HCT116 (cell line): Measurements from ENCODE around the gene SPATA21. TPM values are rescaled to one million over a fixed set of nuclear protein-coding genes. Genes with fewer than 3 reads are reported as not detected.

ENCODE experiments used
- ATAC-seq: fragments of 200-7000 bp; cut with Tn5 transposase; 2 replicates; pipeline ENCODE4 v1.9.1; 2020; ENCODE audit warnings: mild to moderate bottlenecking, moderate library complexity
- BruUV-seq: library from RNA; stranded (reverse); fragments of 400-500 nt; replicated peaks from 2 replicates; lab custom pipeline; 2021; lab: Mats Ljungman, UMichigan
- CTCF ChIA-PET: fragments of 300-600 bp; sonication (Branson Sonifier 250); formaldehyde crosslinking; loops from one replicate; lab custom pipeline; 2021; ENCODE audit warnings: antibody characterized with exemption; lab: Charles Lee
- POLR2A ChIA-PET: fragments of 300-600, 350-600 bp; sonication (Branson Sonifier 250); formaldehyde crosslinking; loops from one replicate; lab custom pipeline; 2021; ENCODE audit warnings: antibody characterized with exemption; lab: Charles Lee
- RAD21 ChIA-PET, 2 experiments: fragments of 300-600 bp; sonication (Branson Sonifier 250); formaldehyde crosslinking; loops; one replicate each; lab custom pipeline; 2023; ENCODE audit warnings: low total read pairs in 2 of 2; ENCODE audit not compliant: uncharacterized antibody in 2 of 2, unreplicated experiment in 2 of 2, low non-redundant PET in 1 of 2; lab: Charles Lee
- DNase-seq: peaks from one replicate; pipeline ENCODE4 v3.0.0-alpha.2; 2010; ENCODE audit warnings: low read depth, low spot score
- H2AFZ ChIP-seq: fragments of 200-600 bp; shearing (Covaris generic), sonication (generic); 2 replicates; pipeline ENCODE4 v1.6.1; 2017; ENCODE audit warnings: low read depth, mixed run types, mixed read lengths, antibody characterized with exemption, low read length; ENCODE audit not compliant: poor library complexity, severe bottlenecking
- H3K27ac ChIP-seq: 2 replicates; pipeline ENCODE4 v1.5.1; 2012; ENCODE audit warnings: low read depth, low read length
- H3K27me3 ChIP-seq: fragments of 200-600 bp; sonication (generic); 2 replicates; pipeline ENCODE4 v1.6.1; 2016; ENCODE audit warnings: mixed run types, low read length, mixed read lengths; ENCODE audit not compliant: insufficient read depth
- H3K36me3 ChIP-seq, 2 experiments: fragments of 200-500 bp in 1 of 2; fragments of 200-600 bp in 1 of 2; sonication (Bioruptor generic) in 1 of 2; sonication (generic) in 1 of 2; 2 replicates each; pipeline versions ENCODE4 v1.5.1 to v1.6.1; 2014 to 2016; ENCODE audit warnings: low read length in 2 of 2, inconsistent platforms in 1 of 2, mixed read lengths in 1 of 2, mixed run types in 1 of 2; ENCODE audit not compliant: insufficient read depth in 2 of 2, control insufficient read depth in 1 of 2
- H3K4me1 ChIP-seq, 2 experiments: fragments of 200-600 bp in 1 of 2; sonication (generic) in 1 of 2; 2 replicates each; pipeline versions ENCODE4 v1.5.1 to v1.6.1; 2012 to 2017; ENCODE audit warnings: low read length in 2 of 2, inconsistent platforms in 1 of 2, mild to moderate bottlenecking in 1 of 2, mixed read lengths in 1 of 2, mixed run types in 1 of 2, moderate library complexity in 1 of 2; ENCODE audit not compliant: insufficient read depth in 2 of 2, control insufficient read depth in 1 of 2
- H3K4me2 ChIP-seq: fragments of 200-600 bp; sonication (generic); 2 replicates; pipeline ENCODE4 v1.6.1; 2017; ENCODE audit warnings: mixed run types, low read length, mixed read lengths
- H3K4me3 ChIP-seq, 2 experiments: fragments of 200-600 bp in 1 of 2; sonication (generic) in 1 of 2; replicated peaks in 1 of 2; 2 replicates each; pipeline ENCODE4 v1.5.1; 2011 to 2016; ENCODE audit warnings: low read length in 2 of 2, control low read depth in 1 of 2, low read depth in 1 of 2, mild to moderate bottlenecking in 1 of 2, mixed read lengths in 1 of 2, mixed run types in 1 of 2
- H3K79me2 ChIP-seq: fragments of 200-600 bp; sonication (generic); 2 replicates; pipeline ENCODE4 v1.6.1; 2017; ENCODE audit warnings: mild to moderate bottlenecking, mixed run types, low read length, moderate library complexity, mixed read lengths; ENCODE audit not compliant: insufficient read depth
- H3K9ac ChIP-seq: fragments of 200-600 bp; sonication (generic); 2 replicates; pipeline ENCODE4 v1.6.1; 2016; ENCODE audit warnings: low read length, mixed read lengths
- H3K9me2 ChIP-seq: fragments of 200-600 bp; sonication (generic), shearing (Covaris generic); 2 replicates; pipeline ENCODE4 v1.6.1; 2017; ENCODE audit warnings: mixed run types, mild to moderate bottlenecking, moderate library complexity; ENCODE audit not compliant: insufficient read depth
- H3K9me3 ChIP-seq, 2 experiments: fragments of 200-500 bp in 1 of 2; fragments of 200-600 bp in 1 of 2; sonication (Bioruptor generic) in 1 of 2; sonication (generic) in 1 of 2; 2 replicates each; pipeline ENCODE4 v1.6.1; 2014 to 2017; ENCODE audit warnings: low read length in 2 of 2, mixed read lengths in 2 of 2, inconsistent platforms in 1 of 2, low read depth in 1 of 2, mild to moderate bottlenecking in 1 of 2, mixed run types in 1 of 2, moderate library complexity in 1 of 2; ENCODE audit not compliant: control insufficient read depth in 1 of 2, insufficient read depth in 1 of 2
- H4K20me1 ChIP-seq: fragments of 200-600 bp; sonication (generic), shearing (Covaris generic); 2 replicates; pipeline ENCODE4 v1.6.1; 2017; ENCODE audit warnings: mixed run types, mild to moderate bottlenecking, moderate library complexity; ENCODE audit not compliant: insufficient read depth
- ATF3 ChIP-seq: IDR thresholded peaks from 2 replicates; pipeline ENCODE4 v1.6.1; 2012
- CBX3 ChIP-seq: IDR thresholded peaks from 2 replicates; pipeline ENCODE4 v1.6.1; 2012; ENCODE audit warnings: low read depth
- CEBPB ChIP-seq: IDR thresholded peaks from 2 replicates; pipeline ENCODE4 v1.6.1; 2012; ENCODE audit warnings: low read depth
- EGR1 ChIP-seq: IDR thresholded peaks from 2 replicates; pipeline ENCODE4 v1.6.1; 2012; ENCODE audit warnings: low read depth
- EZH2 ChIP-seq: fragments of 200-600 bp; sonication (generic); IDR thresholded peaks from 2 replicates; pipeline ENCODE4 v1.6.1; 2017; ENCODE audit warnings: antibody characterized with exemption, mixed run types
- EZH2phosphoT487 ChIP-seq: fragments of 200-600 bp; IDR thresholded peaks from 2 replicates; pipeline ENCODE4 v1.6.1; 2018; ENCODE audit warnings: antibody characterized with exemption, borderline replicate concordance
- FOSL1 ChIP-seq: IDR thresholded peaks from 2 replicates; pipeline ENCODE4 v1.6.1; 2012; ENCODE audit warnings: low read depth
- JUND ChIP-seq: IDR thresholded peaks from 2 replicates; pipeline ENCODE4 v1.6.1; 2012
- MAX ChIP-seq: IDR thresholded peaks from 2 replicates; pipeline ENCODE4 v1.6.1; 2012
- POLR2A ChIP-seq: IDR thresholded peaks from 2 replicates; pipeline ENCODE4 v1.7.0; 2011; ENCODE audit warnings: borderline replicate concordance; ENCODE audit not compliant: insufficient read depth, insufficient read length; ENCODE audit errors: extremely low read depth
- POLR2AphosphoS5 ChIP-seq: IDR thresholded peaks from 2 replicates; pipeline ENCODE4 v1.6.1; 2011; ENCODE audit warnings: mild to moderate bottlenecking, low read depth, low read length, moderate library complexity
- RAD21 ChIP-seq: IDR thresholded peaks from 2 replicates; pipeline ENCODE4 v1.6.1; 2012; ENCODE audit warnings: low read depth, mild to moderate bottlenecking
- REST ChIP-seq: IDR thresholded peaks from 2 replicates; pipeline ENCODE4 v1.6.1; 2012; ENCODE audit warnings: low read depth
- SIN3A ChIP-seq: IDR thresholded peaks from 2 replicates; pipeline ENCODE4 v1.6.1; 2012; ENCODE audit warnings: low read depth
- SRF ChIP-seq: IDR thresholded peaks from 2 replicates; pipeline ENCODE4 v1.6.1; 2012; ENCODE audit warnings: low read depth
- TCF7L2 ChIP-seq: IDR thresholded peaks from 2 replicates; pipeline ENCODE4 v1.7.0; 2011; ENCODE audit warnings: borderline replicate concordance, inconsistent platforms; ENCODE audit not compliant: insufficient read depth, insufficient read length; ENCODE audit errors: extremely low read depth
- YY1 ChIP-seq: IDR thresholded peaks from 2 replicates; pipeline ENCODE4 v1.6.1; 2011; ENCODE audit warnings: low read length, low read depth, moderate library complexity, mild to moderate bottlenecking; ENCODE audit not compliant: insufficient replicate concordance; ENCODE audit errors: extremely low read depth
- ZBTB33 ChIP-seq: IDR thresholded peaks from 2 replicates; pipeline ENCODE4 v1.6.1; 2011; ENCODE audit warnings: mild to moderate bottlenecking, low read length, moderate library complexity; ENCODE audit not compliant: insufficient replicate concordance; ENCODE audit errors: extremely low read depth
- ZNF274 ChIP-seq: fragments of 200-500 bp; sonication (Bioruptor generic); IDR thresholded peaks from 2 replicates; pipeline ENCODE4 v1.6.1; 2014; ENCODE audit warnings: mild to moderate bottlenecking, low read depth, low read length, inconsistent platforms
- intact Hi-C: fragments of 100-400 bp; cut with micrococcal nuclease; formaldehyde crosslinking; loops from 2 replicates; pipeline ENCODE4 v1.10.0; 2022
- total RNA-seq: library from RNA; stranded (reverse); gene quantifications from one replicate; pipeline ENCODE4 v1.2.1, GENCODE V29; 2021; ENCODE audit not compliant: unreplicated experiment

SPATA21 gene
- total RNA-seq, 1 experiment from 2014 or later = not detected

GRCh38 chr1:16351994-16352841 lies 85.0 kb downstream of the SPATA21 start, which contains the start of gene FBXO42:
Gene FBXO42, minus strand, starts transcription at chr1:16352480. Its CDS starts 37,062 bp downstream, at chr1:16315418.
- Histone ChIP-seq H3K27ac (peak within 1 kb of the TSS; percentile 72), H3K36me3 (no peaks in the 10 kb centered on the region), H3K4me1 (peaks cover 23 to 39% of the 10 kb centered on the region in 2 experiments), H3K27me3 (no peaks in the 10 kb centered on the region), H3K9me3 (no peaks in the 10 kb centered on the region), H3K9me2 (no peaks in the 10 kb centered on the region), H3K79me2 (peaks cover 48% of the 10 kb centered on the region), H3K4me2 (peak within 1 kb of the TSS; percentile 85), H3K4me3 (peak within 1 kb of the TSS; percentile 73 to 96), H4K20me1 (peaks cover 4% of the 10 kb centered on the region; the same call in 1 of the 2 replicates), H3K9ac (peak within 1 kb of the TSS; percentile 87), H2AFZ (no peak within 1 kb of the TSS)
- RAD21 ChIA-PET = no interaction called here
- no TSS peak for BruUV-seq
- DNase-seq (peak; percentile 68), ATAC-seq (peak; percentile 92)
- intact Hi-C loops = no loop called here
- POLR2A ChIA-PET = interaction anchor here (0.6 to 1.0 kb wide), 3 partner anchors 10 to 144 kb away, joined by 3 to 4 read pairs (median 3); no protein-coding TSS in a partner anchor
- CTCF ChIA-PET = interaction anchor here (1.6 to 3.7 kb wide), 2 partner anchors 11 to 269 kb away, joined by 6 to 24 read pairs; no protein-coding TSS in a partner anchor
- TF ChIP-seq ATF3 (no peak), SIN3A (no peak), POLR2AphosphoS5 (peak; percentile 95), YY1 (peak; percentile 88), MAX (no peak; the same call in 1 of the 2 replicates), ZNF274 (no peak), CEBPB (no peak), RAD21 (no peak), EGR1 (no peak), SRF (no peak), JUND (no peak), POLR2A (peak; percentile 93), TCF7L2 (peak; percentile 69), CBX3 (no peak), EZH2phosphoT487 (no peak), FOSL1 (no peak), EZH2 (no peak), REST (no peak), ZBTB33 (no peak)
